RWPE2 (cell line): ENCODE data around the gene RPTOR.

Source experiments
- ATAC-seq: fragments of 200-7000 bp; cut with Tn5 transposase; 3 replicates; pipeline ENCODE4 v1.9.1; 2021; ENCODE audit warnings: low read depth
- DNase-seq: peaks from one replicate; pipeline ENCODE4 v3.0.0-alpha.2; 2020; ENCODE audit warnings: low spot score
- H3K27ac ChIP-seq: fragments of 450-650 bp; 2 replicates; pipeline ENCODE4 v1.5.1; 2017; ENCODE audit warnings: mild to moderate bottlenecking; ENCODE audit not compliant: poor library complexity, severe bottlenecking
- H3K27me3 ChIP-seq: fragments of 250-450 bp; sonication (Bioruptor Pico); 2 replicates; pipeline ENCODE4 v1.5.1; 2021; ENCODE audit warnings: mild to moderate bottlenecking, moderate library complexity; ENCODE audit not compliant: insufficient read depth, poor library complexity, severe bottlenecking
- H3K36me3 ChIP-seq: fragments of 250-450 bp; sonication (Bioruptor Pico); 2 replicates; pipeline ENCODE4 v1.5.1; 2020; ENCODE audit warnings: low read depth, mild to moderate bottlenecking, moderate library complexity
- H3K4me1 ChIP-seq: fragments of 250-450 bp; sonication (Bioruptor Pico); 2 replicates; pipeline ENCODE4 v1.5.1; 2021; ENCODE audit warnings: mild to moderate bottlenecking, moderate library complexity; ENCODE audit not compliant: insufficient read depth, poor library complexity, severe bottlenecking
- H3K4me3 ChIP-seq: fragments of 250-450 bp; sonication (Bioruptor Pico); 2 replicates; pipeline ENCODE4 v1.5.1; 2021; ENCODE audit warnings: mild to moderate bottlenecking, moderate library complexity; ENCODE audit not compliant: severe bottlenecking
- H3K9me3 ChIP-seq: fragments of 250-450 bp; sonication (Bioruptor Pico); 2 replicates; pipeline ENCODE4 v1.5.1; 2021; ENCODE audit warnings: mild to moderate bottlenecking, moderate library complexity; ENCODE audit not compliant: severe bottlenecking
- TF ChIP-seq, protein P1 (sequence below): fragments of 450-650 bp; IDR thresholded peaks from one replicate; pipeline ENCODE4 v1.5.1; 2017; ENCODE audit warnings: mild to moderate bottlenecking, moderate library complexity; ENCODE audit not compliant: poor library complexity, severe bottlenecking

The RPTOR gene

DNA sequence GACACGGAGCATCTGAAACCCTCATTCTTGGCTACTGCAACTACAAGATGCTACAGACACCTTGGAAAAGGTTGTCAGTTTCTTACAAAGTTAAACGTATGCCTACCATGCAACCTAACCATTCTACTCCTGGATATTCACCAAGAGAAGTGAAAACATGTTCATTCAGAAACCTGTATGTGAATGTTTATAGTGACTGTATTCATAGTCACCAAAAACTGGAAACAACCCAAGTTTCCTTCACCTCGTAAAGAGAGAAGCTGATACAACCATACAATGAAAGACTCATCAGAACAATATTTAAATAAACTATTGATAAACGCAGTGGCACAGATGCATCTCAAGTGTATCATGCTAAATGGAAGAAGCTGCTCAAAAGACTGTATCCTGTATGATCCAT is 391.6 kb downstream of the RPTOR start:
- Histone ChIP-seq H3K9me3 (no peaks in the 10 kb centered on the region), H3K27ac (no peak overlapping the region), H3K36me3 (peaks cover 23% of the 10 kb centered on the region), H3K4me1 (no peaks in the 10 kb centered on the region), H3K27me3 (no peaks in the 10 kb centered on the region), H3K4me3 (no peak overlapping the region)
- ATAC-seq, result no peak
- TF ChIP-seq, protein P1, sequence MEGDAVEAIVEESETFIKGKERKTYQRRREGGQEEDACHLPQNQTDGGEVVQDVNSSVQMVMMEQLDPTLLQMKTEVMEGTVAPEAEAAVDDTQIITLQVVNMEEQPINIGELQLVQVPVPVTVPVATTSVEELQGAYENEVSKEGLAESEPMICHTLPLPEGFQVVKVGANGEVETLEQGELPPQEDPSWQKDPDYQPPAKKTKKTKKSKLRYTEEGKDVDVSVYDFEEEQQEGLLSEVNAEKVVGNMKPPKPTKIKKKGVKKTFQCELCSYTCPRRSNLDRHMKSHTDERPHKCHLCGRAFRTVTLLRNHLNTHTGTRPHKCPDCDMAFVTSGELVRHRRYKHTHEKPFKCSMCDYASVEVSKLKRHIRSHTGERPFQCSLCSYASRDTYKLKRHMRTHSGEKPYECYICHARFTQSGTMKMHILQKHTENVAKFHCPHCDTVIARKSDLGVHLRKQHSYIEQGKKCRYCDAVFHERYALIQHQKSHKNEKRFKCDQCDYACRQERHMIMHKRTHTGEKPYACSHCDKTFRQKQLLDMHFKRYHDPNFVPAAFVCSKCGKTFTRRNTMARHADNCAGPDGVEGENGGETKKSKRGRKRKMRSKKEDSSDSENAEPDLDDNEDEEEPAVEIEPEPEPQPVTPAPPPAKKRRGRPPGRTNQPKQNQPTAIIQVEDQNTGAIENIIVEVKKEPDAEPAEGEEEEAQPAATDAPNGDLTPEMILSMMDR, result no peak
- DNase-seq, result no peak

DNA sequence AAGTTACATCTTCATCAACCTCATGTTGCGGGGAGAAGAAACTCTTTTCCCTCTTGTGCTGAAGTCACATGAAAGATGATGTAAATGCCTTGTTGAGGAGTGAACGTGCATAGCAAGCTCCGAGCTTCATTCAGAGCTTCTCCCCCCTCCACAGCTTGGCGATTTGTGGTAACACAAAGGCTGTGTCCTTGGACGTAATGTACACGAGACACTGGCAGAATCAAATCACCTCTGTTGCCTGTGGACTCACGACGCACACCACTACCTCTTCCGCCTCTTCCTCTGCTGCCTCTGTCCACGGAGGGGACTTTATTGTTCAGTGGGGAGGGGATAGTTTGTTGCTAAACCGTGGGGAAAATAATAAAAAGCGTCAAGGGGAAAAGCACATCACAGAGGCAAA is 392.1 kb downstream of the RPTOR start:
- no peak for ATAC-seq
- no peaks in the 10 kb centered on the region for H3K27me3 ChIP-seq
- peaks cover 23% of the 10 kb centered on the region for H3K36me3 ChIP-seq
- no peaks in the 10 kb centered on the region for H3K9me3 ChIP-seq
- TF ChIP-seq, protein P1, result no peak
- no peak overlapping the region for H3K27ac ChIP-seq
- no peak overlapping the region for H3K4me3 ChIP-seq
- H3K4me1 ChIP-seq, result no peaks in the 10 kb centered on the region
- no peak for DNase-seq

DNA sequence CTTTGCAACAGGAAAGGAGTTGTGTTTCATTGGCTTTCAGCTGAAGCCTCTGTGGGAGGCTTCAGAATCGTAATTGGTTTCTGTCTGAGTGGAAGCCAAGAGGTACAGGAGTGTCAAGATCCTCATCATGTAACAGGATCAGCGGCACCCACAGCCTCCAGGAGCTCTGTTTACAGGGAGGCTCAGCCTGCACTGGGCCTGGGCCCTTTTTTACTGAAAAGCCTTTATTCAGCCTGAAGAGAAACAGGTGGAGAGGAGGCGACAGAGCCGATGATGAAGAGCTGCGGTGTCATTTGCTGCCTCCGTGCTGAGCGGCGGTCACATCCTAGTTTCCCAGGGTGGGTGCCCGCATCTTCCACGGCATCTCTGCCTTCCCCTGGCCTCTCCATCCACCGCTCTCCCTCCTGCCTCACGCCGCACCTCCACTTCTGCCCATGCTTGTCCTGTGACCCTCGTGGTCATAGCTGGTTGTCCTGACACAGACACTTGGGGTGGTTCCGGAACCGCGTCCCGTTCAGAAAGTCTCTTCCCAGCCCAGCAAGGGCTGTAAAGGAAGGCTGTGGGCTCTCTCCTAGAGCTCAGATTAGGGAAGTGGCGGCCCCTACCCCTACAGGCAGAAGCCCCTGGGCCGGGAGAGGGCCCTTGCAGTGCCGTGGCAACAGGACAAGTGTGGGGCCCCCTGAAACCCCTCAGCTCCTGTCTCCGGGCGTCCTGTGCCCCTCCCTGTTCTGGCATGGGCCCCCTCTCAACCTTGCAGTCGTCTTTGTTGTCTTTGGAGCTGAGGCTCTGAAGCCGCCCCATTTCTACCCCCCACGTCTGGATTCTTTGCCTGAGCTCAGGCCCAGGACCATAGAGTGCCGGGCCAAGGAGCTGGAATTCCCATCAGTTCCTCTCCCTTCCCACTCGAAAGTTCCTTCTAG is 393.1 kb downstream of the RPTOR start:
- no peak for DNase-seq

DNA sequence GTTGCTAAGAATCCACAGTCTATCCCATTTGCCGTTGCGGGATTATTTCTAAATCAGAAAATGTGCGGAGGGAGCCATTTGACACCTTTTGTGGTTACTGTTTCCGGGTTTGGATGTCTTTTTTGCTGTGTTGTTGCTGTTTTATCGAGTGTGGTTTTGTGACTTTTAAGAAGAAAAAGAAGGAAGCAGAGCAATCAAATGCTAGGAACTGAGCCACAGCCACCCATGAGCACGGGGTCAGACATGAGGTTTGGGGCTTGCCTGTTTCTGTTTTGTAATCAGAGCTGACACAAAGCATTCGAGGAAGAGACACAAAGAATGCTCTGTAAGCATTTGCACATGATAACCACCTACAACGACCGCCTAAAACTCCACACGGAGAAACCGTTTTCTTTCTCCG is 393.9 kb downstream of the RPTOR start:
- ATAC-seq (no peak), DNase-seq (no peak)
- peaks cover 18% of the 10 kb centered on the region; the same call in 1 of the 2 replicates for H3K36me3 ChIP-seq
- no peaks in the 10 kb centered on the region for H3K4me1 ChIP-seq
- TF ChIP-seq, protein P1, result no peak
- no peak overlapping the region for H3K4me3 ChIP-seq
- H3K27ac ChIP-seq, result no peak overlapping the region
- H3K27me3 ChIP-seq, result no peaks in the 10 kb centered on the region
- H3K9me3 ChIP-seq, result no peaks in the 10 kb centered on the region

More for the DNA sequence above, 393.1 kb downstream of the RPTOR start:
- no peaks in the 10 kb centered on the region for H3K27me3 ChIP-seq
- H3K36me3 ChIP-seq, result peaks cover 23% of the 10 kb centered on the region
- H3K4me1 ChIP-seq, result no peaks in the 10 kb centered on the region
- TF ChIP-seq, protein P1, result no peak
- no peak overlapping the region for H3K27ac ChIP-seq
- no peak overlapping the region for H3K4me3 ChIP-seq
- no peak; the same call in 2 of the 3 replicates for ATAC-seq
- H3K9me3 ChIP-seq, result no peaks in the 10 kb centered on the region
